ENCODE results near the gene ATAD2B. TPM values are rescaled to one million over a fixed set of nuclear protein-coding genes. Genes with fewer than 3 reads are reported as not detected.

The ATAD2B gene
- total and polyA plus RNA-seq, 2 of the 4 experiments (the other 2 are of a cell fraction), result 1.5 to 5.0 TPM

- no peak for DNase-seq
- no peak overlapping the region for H4K91ac ChIP-seq (ENCODE audit: insufficient read depth, low read depth, low read length)
- TF ChIP-seq NFE2L2 (IDR thresholded peaks at IDR 0.05; ENCODE audit: low read depth, low read length) (no peak), RAD21 (IDR thresholded peaks at IDR 0.05; ENCODE audit: low read length) (no peak), MAFK (IDR thresholded peaks at IDR 0.05; ENCODE audit: low read depth, low read length) (no peak), BHLHE40 (IDR thresholded peaks at IDR 0.05; ENCODE audit: low read depth, low read length) (no peak), USF2 (IDR thresholded peaks at IDR 0.05; ENCODE audit: low read depth, low read length) (no peak), MXI1 (IDR thresholded peaks at IDR 0.05; ENCODE audit: borderline replicate concordance, low read depth, low read length) (no peak), RFX5 (IDR thresholded peaks at IDR 0.05; ENCODE audit: low read depth, low read length) (no peak), POLR2A (IDR thresholded peaks at IDR 0.05; ENCODE audit: low read depth, low read length) (no peak), FOS (IDR thresholded peaks at IDR 0.05; ENCODE audit: low read depth, low read length) (no peak), SMC3 (IDR thresholded peaks at IDR 0.05; ENCODE audit: low read depth, low read length) (no peak)
- TF ChIP-seq, protein P1, sequence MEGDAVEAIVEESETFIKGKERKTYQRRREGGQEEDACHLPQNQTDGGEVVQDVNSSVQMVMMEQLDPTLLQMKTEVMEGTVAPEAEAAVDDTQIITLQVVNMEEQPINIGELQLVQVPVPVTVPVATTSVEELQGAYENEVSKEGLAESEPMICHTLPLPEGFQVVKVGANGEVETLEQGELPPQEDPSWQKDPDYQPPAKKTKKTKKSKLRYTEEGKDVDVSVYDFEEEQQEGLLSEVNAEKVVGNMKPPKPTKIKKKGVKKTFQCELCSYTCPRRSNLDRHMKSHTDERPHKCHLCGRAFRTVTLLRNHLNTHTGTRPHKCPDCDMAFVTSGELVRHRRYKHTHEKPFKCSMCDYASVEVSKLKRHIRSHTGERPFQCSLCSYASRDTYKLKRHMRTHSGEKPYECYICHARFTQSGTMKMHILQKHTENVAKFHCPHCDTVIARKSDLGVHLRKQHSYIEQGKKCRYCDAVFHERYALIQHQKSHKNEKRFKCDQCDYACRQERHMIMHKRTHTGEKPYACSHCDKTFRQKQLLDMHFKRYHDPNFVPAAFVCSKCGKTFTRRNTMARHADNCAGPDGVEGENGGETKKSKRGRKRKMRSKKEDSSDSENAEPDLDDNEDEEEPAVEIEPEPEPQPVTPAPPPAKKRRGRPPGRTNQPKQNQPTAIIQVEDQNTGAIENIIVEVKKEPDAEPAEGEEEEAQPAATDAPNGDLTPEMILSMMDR (conservative IDR thresholded peaks at IDR 0.05; ENCODE audit: low read depth, low read length), result no peak
- H4K5ac ChIP-seq (ENCODE audit: low read depth, low read length), result no peak overlapping the region
- H3K27me3 ChIP-seq (ENCODE audit: control insufficient read depth, insufficient read depth, low read length), result no peaks in the 10 kb centered on the region
- ChIA-PET POLR2A (ENCODE audit: unreplicated experiment) (no interaction called here), CTCF (no interaction called here)
- H3K27ac ChIP-seq (ENCODE audit: insufficient read depth, low read length), result no peak overlapping the region
- H3K56ac ChIP-seq (ENCODE audit: extremely low read depth, insufficient read depth, low read length), result no peak overlapping the region
- no peak overlapping the region for H3K18ac ChIP-seq (ENCODE audit: low read depth, low read length)
- in situ Hi-C loops (cut with MboI; ENCODE audit: low sequenced_read_pairs), result no loop called here
- no peak overlapping the region for H2AK9ac ChIP-seq (replicated peaks; ENCODE audit: low read depth, low read length, poor library complexity)
- no peak overlapping the region for H2BK5ac ChIP-seq (ENCODE audit: low read depth, low read length, poor library complexity, severe bottlenecking)
- H3K79me1 ChIP-seq (ENCODE audit: low read depth in 1 of 2, low read length in 2 of 2), result peaks cover 3 to 24% of the 10 kb centered on the region in 2 experiments; a peak in 2 of 4 replicates
- dilution Hi-C loops (cut with HindIII; ENCODE audit: low sequenced_read_pairs, unreplicated experiment), result no loop called here
- no peak overlapping the region for H3K9ac ChIP-seq (ENCODE audit: low read depth, low read length)
- no peak overlapping the region for H2BK15ac ChIP-seq (ENCODE audit: low read depth, low read length)
- no peak overlapping the region for H3K4me2 ChIP-seq (ENCODE audit: low read depth, low read length)
- WGBS, 2 experiments (ENCODE audit: extremely low coverage in 2 of 2, insufficient read length in 1 of 2), result 97% methylated on average over 11 of the region's 17 CpGs; no CpG with 5 or more reads in 1 of the 2 experiments
- no peak overlapping the region for H4K8ac ChIP-seq (ENCODE audit: low read depth in 2 of 2, low read length in 2 of 2)
- no peak overlapping the region for H3K14ac ChIP-seq (replicated peaks; ENCODE audit: low read depth, low read length)
- H3K9me3 ChIP-seq (ENCODE audit: control insufficient read depth, insufficient read depth, low read length), result peaks cover 3% of the 10 kb centered on the region; the same call in 1 of the 2 replicates
- no peak overlapping the region for H3K4ac ChIP-seq (ENCODE audit: low read depth, low read length)
- H2BK20ac ChIP-seq (ENCODE audit: low read depth, low read length), result no peak overlapping the region
- H2AK5ac ChIP-seq (ENCODE audit: low read depth, low read length), result 0 out of 2 replicates have a peak overlapping the region, but pooled peaks have one; percentile 0
- H3K9me1 ChIP-seq (ENCODE audit: insufficient read depth, low read length), result peaks cover 26% of the 10 kb centered on the region
- H3K4me1 ChIP-seq (ENCODE audit: control insufficient read depth, insufficient read depth, low read length), result peaks cover 14% of the 10 kb centered on the region
- no peak overlapping the region for H2BK120ac ChIP-seq (ENCODE audit: low read depth, low read length)
- no peak for ATAC-seq (ENCODE audit: low read depth)
- no peak overlapping the region for H3K23ac ChIP-seq (ENCODE audit: low read depth, low read length)
- BruUV-seq (replicated peaks), result no TSS peak
- H4K20me1 ChIP-seq (ENCODE audit: insufficient read depth, low read length), result peaks cover 2% of the 10 kb centered on the region
- peaks cover 50% of the 10 kb centered on the region for H3K36me3 ChIP-seq (ENCODE audit: control insufficient read depth, insufficient read depth, low read length)
- intact Hi-C loops (cut with micrococcal nuclease), result no loop called here
- no peak overlapping the region for H3K4me3 ChIP-seq (ENCODE audit: insufficient read depth, low read depth, low read length)
- no peak overlapping the region for H2AFZ ChIP-seq (replicated peaks; ENCODE audit: low read length, poor library complexity)
Measured at GRCh38 chr2:23703037-23703582, 223.8 kb downstream of the ATAD2B start.
